ENCODE data around the gene PLEKHG4B. TPM values are rescaled to one million over a fixed set of nuclear protein-coding genes. Genes with fewer than 3 reads are reported as not detected.

The PLEKHG4B gene
- total RNA-seq, 1 experiment from 2014 or later = 44.3 TPM

GRCh38 chr5:126806-127205 is 34.8 kb downstream of the PLEKHG4B start:
- H4K91ac ChIP-seq (ENCODE audit: insufficient read length, low read depth, low read length) = no peak overlapping the region
- H2BK120ac ChIP-seq (ENCODE audit: low read depth, low read length, poor library complexity, severe bottlenecking) = no peak overlapping the region
- H3K79me2 ChIP-seq (ENCODE audit: insufficient read depth, low read length) = no peaks in the 10 kb centered on the region
- peaks cover 25% of the 10 kb centered on the region for H3K4me1 ChIP-seq (ENCODE audit: insufficient read depth, low read length)
- no peak overlapping the region for H3K56ac ChIP-seq (ENCODE audit: insufficient read length, low read depth, low read length)
- H2BK20ac ChIP-seq (ENCODE audit: low read depth, low read length, poor library complexity, severe bottlenecking) = no peak overlapping the region
- no peak overlapping the region for H3K18ac ChIP-seq (ENCODE audit: insufficient read length, low read depth, low read length)
- H3K9ac ChIP-seq (ENCODE audit: extremely low read depth, insufficient read length, low read length) = no peak overlapping the region
- peaks cover 35 to 36% of the 10 kb centered on the region in 2 experiments for H3K9me3 Mint-ChIP-seq
- no peak overlapping the region for H2BK15ac ChIP-seq (ENCODE audit: low read depth, low read length)
- no peak for TF ChIP-seq CTCF (conservative IDR thresholded peaks at IDR 0.05)
- no CpG with 5 or more reads among the region's 7 CpGs for WGBS (ENCODE audit: extremely low coverage, insufficient read length, low lambda C conversion rate)
- no peak overlapping the region for H3K27ac ChIP-seq (ENCODE audit: insufficient read length, low read depth, low read length)
- H3K14ac ChIP-seq (ENCODE audit: insufficient read depth, low read length) = no peak overlapping the region
- H4K5ac ChIP-seq (ENCODE audit: insufficient read length, low read depth, low read length) = no peak overlapping the region
- H3T11ph ChIP-seq (ENCODE audit: low read length) = no peak overlapping the region
- no peak overlapping the region for H3K4ac ChIP-seq (ENCODE audit: low read depth, low read length)
- peaks cover 2% of the 10 kb centered on the region for H3K79me1 ChIP-seq (ENCODE audit: insufficient read depth, low read depth, low read length, poor library complexity, severe bottlenecking)
- H3K27ac Mint-ChIP-seq = peak overlapping the region; percentile 49 to 81 (median 77); a peak in 4 of 7 replicates
- H3K36me3 Mint-ChIP-seq (ENCODE audit: insufficient read depth in 1 of 3, low read depth in 3 of 3) = peaks cover 71 to 84% (median 74%) of the 10 kb centered on the region in 3 experiments
- H3K23ac ChIP-seq (ENCODE audit: insufficient read length, low read depth, low read length) = no peak overlapping the region
- H2AK5ac ChIP-seq (ENCODE audit: insufficient read length, low read length) = no peak overlapping the region
- no peak overlapping the region for H2BK12ac ChIP-seq (ENCODE audit: insufficient read length, low read depth, low read length)
- no peak overlapping the region for H2AFZ ChIP-seq (ENCODE audit: low read length)
- no peak overlapping the region for H3K4me2 ChIP-seq (ENCODE audit: insufficient read depth, insufficient read length, low read length)
- no peak overlapping the region for H2BK5ac ChIP-seq (ENCODE audit: insufficient read length, low read length)
- H3K27me3 Mint-ChIP-seq (ENCODE audit: low read depth) = no peaks in the 10 kb centered on the region
- no peaks in the 10 kb centered on the region for H4K20me1 ChIP-seq (ENCODE audit: control insufficient read depth, insufficient read depth, insufficient read length)
- no peak overlapping the region for H3K4me3 Mint-ChIP-seq
- peaks cover 58 to 60% of the 10 kb centered on the region in 2 experiments for H3K4me1 Mint-ChIP-seq
- DNase-seq = peak; percentile 76
- H3K23me2 ChIP-seq (ENCODE audit: insufficient read length, low read depth, low read length, poor library complexity, severe bottlenecking) = no peaks in the 10 kb centered on the region
- H3K27me3 ChIP-seq (ENCODE audit: insufficient read depth, low read length) = no peaks in the 10 kb centered on the region
- peaks cover 5% of the 10 kb centered on the region for H3K9me3 ChIP-seq (ENCODE audit: control insufficient read depth, low read depth, low read length)
- no peak overlapping the region for H4K8ac ChIP-seq (replicated peaks; ENCODE audit: insufficient read length, low read depth, low read length)

Measured in H9 (cell line).